Activated naive CD8-positive, alpha-beta T cell treated with anti-CD3 and anti-CD28 coated beads for 36 hours (primary cell): ENCODE results near the gene KRTAP22-2. TPM values are rescaled to one million over a fixed set of nuclear protein-coding genes. Genes with fewer than 3 reads are reported as not detected.

Experiments
- DNase-seq: peaks from one replicate; pipeline ENCODE4 v3.0.0; 2021
- H3K27ac Mint-ChIP-seq: one replicate; pipeline ENCODE4 v1.8.0; 2022; ENCODE audit warnings: mild to moderate bottlenecking, moderate library complexity, mixed read lengths
- H3K27me3 Mint-ChIP-seq: one replicate; pipeline ENCODE4 v1.8.0; 2022; ENCODE audit warnings: mild to moderate bottlenecking, mixed read lengths
- H3K36me3 Mint-ChIP-seq: one replicate; pipeline ENCODE4 v1.8.0; 2021; ENCODE audit warnings: mild to moderate bottlenecking, mixed read lengths
- H3K4me1 Mint-ChIP-seq: one replicate; pipeline ENCODE4 v1.8.0; 2021; ENCODE audit warnings: mixed read lengths
- H3K4me3 Mint-ChIP-seq: one replicate; pipeline ENCODE4 v1.8.0; 2022; ENCODE audit warnings: mild to moderate bottlenecking, moderate library complexity, mixed read lengths
- H3K9me3 Mint-ChIP-seq: one replicate; pipeline ENCODE4 v1.8.0; 2022; ENCODE audit warnings: mixed read lengths
- total RNA-seq, 2 experiments: library from RNA; stranded (reverse); gene quantifications; one replicate each; pipeline ENCODE4 v1.2.3, GENCODE V29; 2021

The KRTAP22-2 gene
- not detected for total RNA-seq

DNA sequence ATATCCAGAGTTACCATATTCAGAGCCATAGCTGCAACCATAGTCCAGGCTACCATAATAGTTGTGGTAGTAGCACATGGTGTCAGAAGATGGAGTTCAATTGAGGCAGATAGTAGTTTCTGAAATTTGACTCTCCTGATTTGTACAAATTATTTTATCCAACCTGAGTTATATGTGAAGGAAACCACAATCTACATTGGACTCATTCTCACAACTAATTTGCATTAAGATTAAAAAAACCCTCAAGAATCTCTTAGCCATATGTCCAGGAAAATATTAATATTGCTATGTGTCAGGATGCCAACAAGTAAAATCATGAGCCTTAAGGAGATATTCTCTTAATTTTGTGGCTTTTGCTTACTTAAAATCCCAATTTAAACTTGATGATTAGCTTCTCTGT is at the start of gene KRTAP22-2:
KRTAP22-2 (minus strand) TSS at position 101 of the 400 bp plus-strand sequence.
- Mint-ChIP-seq H3K4me3 (no peak within 1 kb of the TSS), H3K27ac (no peak within 1 kb of the TSS), H3K9me3 (no peaks in the 10 kb centered on the region), H3K36me3 (no peaks in the 10 kb centered on the region), H3K4me1 (peaks cover 2% of the 10 kb centered on the region), H3K27me3 (no peaks in the 10 kb centered on the region)
- no peak for DNase-seq

DNA sequence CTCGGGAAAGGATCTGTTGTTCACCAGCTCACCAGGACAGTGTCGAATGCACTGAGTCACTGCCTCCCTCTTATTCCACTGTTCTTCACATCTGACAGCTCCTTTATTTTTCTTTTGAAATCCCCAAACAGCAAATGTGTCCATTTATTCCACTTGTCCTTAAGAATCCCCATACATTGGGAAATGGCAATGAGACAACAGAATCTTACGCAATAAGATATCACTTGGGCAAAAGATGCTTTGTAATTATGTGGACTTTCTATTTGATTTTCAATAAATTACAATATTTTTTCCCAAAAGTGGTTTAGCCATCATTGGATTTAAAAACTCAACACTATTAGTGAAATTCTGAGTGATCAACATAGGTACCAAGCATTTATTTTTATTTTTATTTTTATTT is 48.5 kb upstream of the KRTAP22-2 start:
- H3K4me1 Mint-ChIP-seq = no peaks in the 10 kb centered on the region
- no peak for DNase-seq
- H3K9me3 Mint-ChIP-seq = no peaks in the 10 kb centered on the region
- H3K4me3 Mint-ChIP-seq = no peak overlapping the region
- no peaks in the 10 kb centered on the region for H3K27me3 Mint-ChIP-seq
- H3K36me3 Mint-ChIP-seq = no peaks in the 10 kb centered on the region
- no peak overlapping the region for H3K27ac Mint-ChIP-seq

DNA sequence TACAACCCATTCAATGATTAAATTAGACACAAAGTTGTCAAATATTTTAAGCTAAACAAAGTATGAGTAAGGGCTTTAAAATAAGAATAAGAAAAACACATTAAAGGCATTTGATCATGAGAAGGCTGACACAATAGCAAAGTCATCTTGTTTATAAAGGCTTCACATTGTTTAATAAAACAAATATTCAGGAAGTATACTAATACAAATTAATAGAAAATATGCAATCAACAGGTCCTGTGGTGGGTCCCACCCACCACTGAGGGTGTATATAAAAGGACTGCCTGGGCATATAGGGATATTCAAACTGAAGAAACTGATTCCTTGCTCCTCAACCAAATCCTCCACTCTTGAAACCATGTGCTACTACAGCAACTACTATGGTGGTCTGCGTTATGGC is 44.7 kb upstream of the KRTAP22-2 start, which contains the start of gene KRTAP20-2:
KRTAP20-2 (plus strand) TSS at position 301 of the 400 bp plus-strand sequence; CDS start at position 359, 58 bp downstream.
- H3K27ac Mint-ChIP-seq = no peak within 1 kb of the TSS
- no peak within 1 kb of the TSS for H3K4me3 Mint-ChIP-seq
- H3K9me3 Mint-ChIP-seq = no peaks in the 10 kb centered on the region
- H3K36me3 Mint-ChIP-seq = no peaks in the 10 kb centered on the region
- DNase-seq = no peak
- H3K27me3 Mint-ChIP-seq = no peaks in the 10 kb centered on the region
- no peaks in the 10 kb centered on the region for H3K4me1 Mint-ChIP-seq

DNA sequence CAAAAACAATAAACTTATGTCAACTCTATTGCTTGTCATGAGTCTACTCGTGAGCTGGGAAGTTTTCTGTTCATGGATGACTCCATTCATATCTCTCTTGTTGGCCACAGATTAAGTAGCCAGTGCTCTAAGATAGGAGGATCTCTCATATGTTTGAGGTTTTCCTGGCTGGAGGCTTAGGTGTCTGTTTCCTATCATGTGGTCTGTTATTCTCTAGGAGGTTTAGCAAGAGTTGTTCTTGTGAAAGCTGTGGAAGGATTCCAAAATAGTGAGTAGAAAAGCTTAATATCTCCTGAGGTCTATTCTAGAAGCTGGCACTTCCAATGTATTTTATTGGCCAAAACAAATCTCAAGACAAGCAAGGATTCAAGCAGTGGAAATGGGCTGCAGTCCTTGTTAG is 39.0 kb upstream of the KRTAP22-2 start:
- H3K4me3 Mint-ChIP-seq = no peak overlapping the region
- no peak for DNase-seq
- no peaks in the 10 kb centered on the region for H3K36me3 Mint-ChIP-seq
- H3K4me1 Mint-ChIP-seq = no peaks in the 10 kb centered on the region
- H3K9me3 Mint-ChIP-seq = no peaks in the 10 kb centered on the region
- H3K27ac Mint-ChIP-seq = no peak overlapping the region
- peaks cover 8% of the 10 kb centered on the region for H3K27me3 Mint-ChIP-seq

DNA sequence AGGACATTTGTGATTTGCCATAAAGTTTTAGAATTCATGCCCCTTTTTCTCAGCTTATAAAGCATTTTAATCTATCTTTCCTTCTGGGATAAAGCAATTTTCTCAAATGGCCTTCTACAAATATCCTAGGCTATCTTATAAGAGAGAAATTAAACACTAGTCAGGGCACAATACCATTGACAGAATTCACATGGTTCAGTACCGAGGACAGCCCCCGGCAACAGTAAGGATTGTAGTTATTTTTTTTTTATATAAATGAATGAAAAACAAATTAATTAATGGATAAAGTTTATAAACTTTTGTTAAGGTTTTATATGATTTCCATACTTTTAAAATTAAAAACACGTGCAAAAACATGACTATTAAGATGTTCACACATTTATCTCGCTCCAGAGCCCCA is 37.9 kb upstream of the KRTAP22-2 start:
- H3K27ac Mint-ChIP-seq = no peak overlapping the region

DNA sequence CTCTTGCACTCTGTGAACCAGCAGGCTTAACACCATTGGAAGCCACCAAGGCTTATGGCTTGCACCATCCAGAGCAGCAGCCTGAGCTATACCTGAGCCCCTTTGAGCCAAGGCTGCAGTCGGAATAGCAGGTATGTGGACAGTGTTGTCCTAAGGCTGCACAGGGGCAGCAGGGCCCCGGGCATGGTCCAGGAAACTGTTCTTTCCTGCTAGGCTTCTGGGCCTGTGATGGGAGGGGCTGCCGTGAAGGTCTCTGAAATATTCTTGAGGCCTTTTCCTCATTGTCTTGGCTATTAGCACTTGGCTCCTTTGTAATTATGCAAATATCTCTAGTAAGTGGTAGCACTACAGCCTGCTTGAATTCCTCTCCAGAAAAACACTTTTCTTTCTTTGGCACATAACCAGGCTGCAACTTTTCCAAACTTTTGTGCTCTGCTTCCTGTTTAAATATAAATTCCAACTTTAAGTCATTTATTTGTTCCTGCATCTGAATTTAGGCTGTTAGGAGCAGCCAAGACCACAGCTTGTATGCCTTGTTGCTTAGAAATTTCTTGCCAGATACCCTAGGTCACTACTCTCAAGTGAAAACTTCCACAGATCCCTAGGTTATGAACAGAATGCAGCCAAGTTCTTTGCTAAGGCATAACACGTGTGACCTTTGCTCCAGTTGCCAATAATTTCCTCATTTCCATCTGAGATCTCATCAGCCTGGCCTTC is 35.4 kb upstream of the KRTAP22-2 start:
- H3K4me1 Mint-ChIP-seq = no peaks in the 10 kb centered on the region
- H3K27ac Mint-ChIP-seq = no peak overlapping the region

More for the DNA sequence above, 37.9 kb upstream of the KRTAP22-2 start:
- no peaks in the 10 kb centered on the region for H3K4me1 Mint-ChIP-seq
- H3K27me3 Mint-ChIP-seq = peaks cover 8% of the 10 kb centered on the region
- H3K4me3 Mint-ChIP-seq = no peak overlapping the region
- no peaks in the 10 kb centered on the region for H3K36me3 Mint-ChIP-seq
- no peaks in the 10 kb centered on the region for H3K9me3 Mint-ChIP-seq
- DNase-seq = no peak

DNA sequence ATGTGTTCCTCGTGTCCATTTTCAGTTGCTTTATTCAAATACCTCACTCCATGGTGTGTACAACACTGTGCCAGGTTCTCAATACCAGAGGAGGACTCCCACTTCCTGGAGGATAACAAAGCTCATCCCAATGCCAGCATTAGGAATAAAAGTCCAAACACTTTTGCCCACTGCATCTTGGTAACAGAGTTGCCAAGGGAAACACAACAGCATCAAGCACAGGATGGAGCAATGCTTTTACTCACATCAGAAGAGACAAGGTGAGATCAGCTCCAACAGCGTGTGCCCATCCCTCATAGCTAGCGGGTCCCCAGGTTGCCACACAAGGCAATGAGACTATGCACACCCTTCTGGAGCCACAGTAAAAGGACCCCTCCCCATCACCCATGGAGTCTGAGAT is 33.2 kb upstream of the KRTAP22-2 start:
- Mint-ChIP-seq H3K27ac (no peak overlapping the region), H3K36me3 (no peaks in the 10 kb centered on the region), H3K9me3 (no peaks in the 10 kb centered on the region), H3K4me1 (no peaks in the 10 kb centered on the region), H3K27me3 (peaks cover 3% of the 10 kb centered on the region), H3K4me3 (no peak overlapping the region)
- no peak for DNase-seq

More for the DNA sequence above, 35.4 kb upstream of the KRTAP22-2 start:
- Mint-ChIP-seq H3K36me3 (no peaks in the 10 kb centered on the region), H3K27me3 (peaks cover 8% of the 10 kb centered on the region), H3K9me3 (no peaks in the 10 kb centered on the region), H3K4me3 (no peak overlapping the region)
- no peak for DNase-seq

DNA sequence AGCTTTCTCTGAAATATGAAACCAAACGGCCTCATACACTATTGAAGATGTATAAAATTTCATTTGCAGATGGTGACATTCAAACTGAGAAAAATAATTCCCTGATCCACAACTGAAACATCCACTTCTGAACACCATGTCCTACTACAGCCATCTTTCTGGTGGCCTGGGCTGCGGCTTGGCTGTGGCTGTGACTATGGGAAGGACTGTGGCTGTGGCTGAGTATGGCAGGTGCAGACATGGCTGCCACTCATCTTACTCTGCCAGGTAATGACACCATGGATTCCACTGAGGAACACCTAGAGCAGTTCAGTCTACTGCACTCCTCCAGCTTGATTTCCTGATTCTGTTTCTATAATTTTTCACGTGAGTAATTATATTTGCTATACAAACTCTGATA is 30.3 kb upstream of the KRTAP22-2 start, which contains the start of gene KRTAP20-4:
KRTAP20-4 (plus strand) TSS at position 106 of the 400 bp plus-strand sequence.
- peaks cover 3% of the 10 kb centered on the region for H3K27me3 Mint-ChIP-seq
- no peaks in the 10 kb centered on the region for H3K9me3 Mint-ChIP-seq
- no peak within 1 kb of the TSS for H3K27ac Mint-ChIP-seq
- no peaks in the 10 kb centered on the region for H3K4me1 Mint-ChIP-seq
- DNase-seq = no peak
- H3K36me3 Mint-ChIP-seq = no peaks in the 10 kb centered on the region
- no peak within 1 kb of the TSS for H3K4me3 Mint-ChIP-seq

DNA sequence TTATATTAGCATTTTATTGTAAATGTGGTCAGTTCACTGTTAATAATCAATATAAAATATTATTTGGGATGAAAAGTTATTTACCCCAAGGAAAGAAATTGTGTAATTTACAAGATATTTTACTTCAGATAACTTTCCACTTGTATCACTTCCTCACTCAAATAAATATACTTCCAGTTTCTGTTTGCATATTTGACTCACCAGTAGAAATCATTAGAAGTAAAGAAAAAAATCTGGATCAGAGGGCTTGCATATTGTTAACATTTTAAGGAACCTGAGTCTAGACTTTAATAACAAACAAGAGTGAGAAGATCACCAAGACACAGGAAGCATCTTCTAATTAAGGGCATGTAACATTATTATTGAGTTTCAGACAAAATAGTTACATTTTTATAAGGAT is 29.9 kb upstream of the KRTAP22-2 start:
- no peaks in the 10 kb centered on the region for H3K36me3 Mint-ChIP-seq
- H3K9me3 Mint-ChIP-seq = no peaks in the 10 kb centered on the region
- no peak for DNase-seq
- H3K4me1 Mint-ChIP-seq = no peaks in the 10 kb centered on the region
- peaks cover 3% of the 10 kb centered on the region for H3K27me3 Mint-ChIP-seq
- no peak overlapping the region for H3K4me3 Mint-ChIP-seq
- no peak overlapping the region for H3K27ac Mint-ChIP-seq

DNA sequence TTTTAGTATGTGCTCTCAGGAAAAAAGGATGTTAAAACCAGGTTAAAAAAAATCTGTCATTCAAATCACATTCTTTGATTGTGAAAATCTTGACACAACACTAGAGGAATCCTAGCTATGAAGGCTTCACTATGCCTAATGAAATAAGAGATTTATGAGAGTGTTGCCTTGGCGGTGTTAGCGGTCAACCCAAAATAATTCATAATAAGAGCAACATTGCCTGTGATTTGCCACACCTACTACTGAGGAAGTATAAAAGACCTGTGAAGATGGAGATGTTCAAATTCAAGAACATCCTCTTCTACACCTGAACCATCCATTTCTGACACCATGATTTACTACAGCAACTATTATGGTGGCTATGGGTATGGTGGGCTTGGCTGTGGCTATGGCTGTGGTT is 25.9 kb upstream of the KRTAP22-2 start, which contains the start of gene KRTAP20-1:
KRTAP20-1 (plus strand) TSS at position 301 of the 400 bp plus-strand sequence; CDS start at position 331, 30 bp downstream.
- no peaks in the 10 kb centered on the region for H3K27me3 Mint-ChIP-seq
- H3K4me3 Mint-ChIP-seq = no peak within 1 kb of the TSS
- H3K36me3 Mint-ChIP-seq = no peaks in the 10 kb centered on the region
- no peak for DNase-seq
- no peaks in the 10 kb centered on the region for H3K4me1 Mint-ChIP-seq
- H3K27ac Mint-ChIP-seq = no peak within 1 kb of the TSS
- H3K9me3 Mint-ChIP-seq = peaks cover 2% of the 10 kb centered on the region

DNA sequence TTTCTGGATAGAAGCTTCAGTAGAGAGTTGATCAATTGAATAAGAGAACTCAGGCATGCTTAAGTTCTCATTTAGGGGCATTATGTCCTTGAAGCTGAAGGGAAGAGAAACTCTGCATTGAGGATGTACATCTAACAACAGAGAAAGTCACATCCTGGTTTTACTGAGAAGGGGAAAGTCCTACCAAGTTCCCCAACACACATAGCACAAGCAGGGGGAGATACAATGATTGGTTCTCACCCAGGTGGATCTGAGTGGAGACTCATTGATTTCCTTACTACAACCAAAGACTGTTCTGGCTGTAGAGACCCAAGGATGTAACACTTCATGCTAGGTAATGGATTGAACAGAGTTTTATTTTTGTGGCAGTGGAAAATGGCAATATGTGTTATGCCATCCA is 25.0 kb upstream of the KRTAP22-2 start:
- Mint-ChIP-seq H3K36me3 (no peaks in the 10 kb centered on the region), H3K27me3 (no peaks in the 10 kb centered on the region), H3K4me1 (no peaks in the 10 kb centered on the region), H3K27ac (no peak overlapping the region), H3K4me3 (no peak overlapping the region), H3K9me3 (peaks cover 6% of the 10 kb centered on the region)
- DNase-seq = no peak

DNA sequence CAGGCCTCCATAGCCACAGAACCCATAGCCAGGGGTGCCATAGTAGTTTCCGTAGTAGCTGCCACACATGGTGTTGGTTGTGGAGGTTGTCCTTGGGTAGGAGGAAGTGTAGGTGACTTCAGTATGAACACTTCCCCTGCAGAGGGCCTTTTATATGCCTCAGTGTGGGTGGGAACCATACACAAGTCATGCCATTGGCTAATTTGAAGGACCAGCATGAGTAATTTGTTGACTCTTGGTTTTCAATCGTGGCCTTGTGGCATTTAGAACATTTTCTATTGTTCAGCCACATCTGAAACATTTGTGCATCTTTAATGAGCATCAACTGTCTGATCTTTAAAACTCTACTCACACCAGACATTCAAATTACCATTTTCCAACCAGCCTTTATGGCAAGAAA is 23.6 kb upstream of the KRTAP22-2 start, which contains the start of gene KRTAP6-1:
KRTAP6-1 (minus strand) TSS at position 95 of the 400 bp plus-strand sequence; CDS start at position 69, 26 bp downstream.
- Mint-ChIP-seq H3K4me1 (no peaks in the 10 kb centered on the region), H3K27ac (no peak within 1 kb of the TSS), H3K27me3 (no peaks in the 10 kb centered on the region), H3K36me3 (no peaks in the 10 kb centered on the region), H3K9me3 (peaks cover 6% of the 10 kb centered on the region), H3K4me3 (no peak within 1 kb of the TSS)
- no peak for DNase-seq

DNA sequence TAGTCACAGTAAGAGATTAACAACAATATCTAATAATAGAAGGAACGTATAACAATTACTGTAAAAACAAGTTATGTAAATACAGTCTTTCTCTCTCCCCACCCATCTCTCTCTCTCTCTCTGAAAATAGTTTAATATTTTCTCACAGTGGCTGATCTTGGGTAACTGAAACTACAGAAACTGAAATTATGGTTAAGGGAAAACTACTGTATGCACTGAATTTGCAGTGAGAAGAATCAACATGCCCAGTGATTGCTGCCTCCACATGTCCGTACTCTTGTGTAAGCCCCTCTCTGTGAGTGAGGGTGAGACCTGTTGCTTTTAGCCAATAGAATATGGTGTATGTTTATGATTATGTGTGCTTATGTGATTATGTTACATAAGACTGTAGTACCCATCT is 21.9 kb upstream of the KRTAP22-2 start:
- peaks cover 2% of the 10 kb centered on the region for H3K27me3 Mint-ChIP-seq
- no peak overlapping the region for H3K27ac Mint-ChIP-seq
- H3K9me3 Mint-ChIP-seq = peaks cover 6% of the 10 kb centered on the region
- no peak overlapping the region for H3K4me3 Mint-ChIP-seq
- DNase-seq = no peak
- no peaks in the 10 kb centered on the region for H3K36me3 Mint-ChIP-seq
- no peaks in the 10 kb centered on the region for H3K4me1 Mint-ChIP-seq

DNA sequence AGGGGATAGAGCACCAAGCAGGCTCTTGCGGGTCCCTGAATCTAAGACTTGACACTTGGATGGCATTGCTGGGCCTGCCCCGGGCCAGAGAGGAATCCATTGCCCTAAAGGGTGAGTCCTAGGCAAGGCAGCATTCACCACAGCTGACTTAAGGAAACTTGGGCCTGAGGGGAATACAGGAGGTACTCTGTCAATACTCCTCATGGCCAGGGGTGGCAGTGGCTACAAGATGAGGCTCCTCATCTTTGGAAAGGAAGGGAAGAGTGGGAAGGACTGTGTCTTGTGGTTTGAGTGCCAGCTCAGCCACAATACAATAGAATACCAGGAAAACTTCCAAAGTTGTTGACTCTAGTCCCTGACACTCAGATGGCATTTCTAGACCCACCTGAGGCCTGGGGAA is 15.8 kb upstream of the KRTAP22-2 start:
- Mint-ChIP-seq H3K9me3 (peaks cover 2% of the 10 kb centered on the region), H3K36me3 (no peaks in the 10 kb centered on the region), H3K4me3 (no peak overlapping the region), H3K27ac (no peak overlapping the region), H3K27me3 (peaks cover 7% of the 10 kb centered on the region), H3K4me1 (no peaks in the 10 kb centered on the region)
- DNase-seq = no peak

DNA sequence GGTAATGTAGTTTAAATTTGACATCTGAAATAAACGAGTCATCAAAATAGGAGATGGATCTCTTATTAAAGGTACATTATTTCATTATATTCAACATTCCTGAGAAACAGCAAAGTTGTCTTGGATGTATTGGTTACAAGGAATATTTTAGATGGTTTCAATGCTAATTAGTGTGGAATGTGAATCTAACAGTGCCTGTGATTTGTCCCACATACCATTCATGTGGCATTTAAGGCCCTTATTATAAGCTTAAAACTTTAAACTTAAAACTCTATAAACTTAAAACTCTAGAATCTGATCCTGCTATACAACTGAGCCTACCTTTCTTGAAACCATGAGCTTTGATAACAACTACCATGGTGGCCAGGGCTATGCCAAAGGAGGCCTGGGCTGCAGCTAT is 10.6 kb upstream of the KRTAP22-2 start, which contains the start of gene KRTAP22-1:
KRTAP22-1 (plus strand) TSS at position 301 of the 400 bp plus-strand sequence.
- Mint-ChIP-seq H3K9me3 (no peaks in the 10 kb centered on the region), H3K36me3 (no peaks in the 10 kb centered on the region), H3K4me3 (no peak within 1 kb of the TSS), H3K27ac (no peak within 1 kb of the TSS), H3K27me3 (peaks cover 5% of the 10 kb centered on the region), H3K4me1 (no peaks in the 10 kb centered on the region)
- no peak for DNase-seq

DNA sequence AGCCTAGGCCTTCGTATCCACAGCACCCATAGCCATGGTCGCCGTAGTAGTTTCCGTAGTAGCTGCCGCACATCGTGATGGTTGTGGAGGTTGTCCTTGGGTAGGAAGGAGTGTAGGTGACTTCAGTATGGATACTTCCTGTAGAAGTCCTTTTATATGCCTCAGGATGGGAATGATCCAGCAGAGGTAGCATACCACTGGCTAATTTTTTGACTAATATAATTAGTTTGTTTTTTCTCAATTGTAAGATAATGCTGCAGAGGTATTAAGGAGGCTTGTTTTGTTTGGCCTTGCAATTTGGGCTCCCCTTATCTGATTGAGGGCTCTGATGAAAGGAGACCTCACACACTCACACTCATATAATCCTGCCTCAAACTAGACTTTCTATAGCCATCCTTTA is 8.6 kb upstream of the KRTAP22-2 start, which contains the start of gene KRTAP6-2:
KRTAP6-2 (minus strand) TSS at position 101 of the 400 bp plus-strand sequence; CDS start at position 73, 28 bp downstream.
- no peak for DNase-seq
- H3K27ac Mint-ChIP-seq = no peak within 1 kb of the TSS
- no peak within 1 kb of the TSS for H3K4me3 Mint-ChIP-seq
- no peaks in the 10 kb centered on the region for H3K4me1 Mint-ChIP-seq
- H3K9me3 Mint-ChIP-seq = no peaks in the 10 kb centered on the region
- H3K27me3 Mint-ChIP-seq = peaks cover 5% of the 10 kb centered on the region
- H3K36me3 Mint-ChIP-seq = no peaks in the 10 kb centered on the region
